Panc1 (cell line): Measurements from ENCODE around the gene DLGAP1. TPM values are rescaled to one million over a fixed set of nuclear protein-coding genes. Genes with fewer than 3 reads are reported as not detected.

Experiments
- ATAC-seq: fragments of 200-7000 bp; cut with Tn5 transposase; 2 replicates; pipeline ENCODE4 v1.9.1; 2020; ENCODE audit warnings: mild to moderate bottlenecking, moderate library complexity
- BruUV-seq: library from RNA; stranded (reverse); fragments of 400-500 nt; replicated peaks from 2 replicates; lab custom pipeline; 2021; lab: Mats Ljungman, UMichigan
- CTCF ChIA-PET: fragments of 300-600 bp; sonication (Branson Sonifier 250); formaldehyde crosslinking; loops from one replicate; lab custom pipeline; 2022; ENCODE audit warnings: antibody characterized with exemption; lab: Charles Lee
- POLR2A ChIA-PET: fragments of 300-600 bp; sonication (Branson Sonifier 250); formaldehyde crosslinking; loops from one replicate; lab custom pipeline; 2022; ENCODE audit warnings: antibody characterized with exemption; lab: Charles Lee
- DNase-seq: peaks from one replicate; pipeline ENCODE4 v3.0.0-alpha.2; 2010; ENCODE audit warnings: low read depth, low spot score
- H3K27ac ChIP-seq: 2 replicates; pipeline ENCODE4 v1.5.1; 2011; ENCODE audit warnings: mild to moderate bottlenecking, low read length, inconsistent platforms
- H3K27me3 ChIP-seq: fragments of 200-500 bp; sonication (Bioruptor generic); 2 replicates; pipeline ENCODE4 v1.6.0; 2014; ENCODE audit warnings: low read length, inconsistent platforms; ENCODE audit not compliant: control insufficient read depth, insufficient read depth
- H3K36me3 ChIP-seq: fragments of 200-500 bp; sonication (Bioruptor generic); 2 replicates; pipeline ENCODE4 v1.5.1; 2014; ENCODE audit warnings: inconsistent platforms, mild to moderate bottlenecking, low read length, moderate library complexity; ENCODE audit not compliant: control insufficient read depth, insufficient read depth
- H3K4me1 ChIP-seq: 2 replicates; pipeline ENCODE4 v1.5.1; 2011; ENCODE audit warnings: inconsistent platforms, mild to moderate bottlenecking, low read length, moderate library complexity; ENCODE audit not compliant: control insufficient read depth, insufficient read depth
- H3K4me3 ChIP-seq, 2 experiments: 2 replicates each; pipeline ENCODE4 v1.5.1; 2011 to 2012; ENCODE audit warnings: low read depth in 2 of 2, low read length in 2 of 2, mild to moderate bottlenecking in 2 of 2, inconsistent platforms in 1 of 2, moderate library complexity in 1 of 2
- H3K9me3 ChIP-seq: fragments of 200-500 bp; sonication (Bioruptor generic); 2 replicates; pipeline ENCODE4 v1.5.1; 2014; ENCODE audit warnings: low read depth, mild to moderate bottlenecking, inconsistent platforms, low read length, moderate library complexity; ENCODE audit not compliant: control insufficient read depth, insufficient read depth
- POLR2AphosphoS5 ChIP-seq: IDR thresholded peaks from 2 replicates; pipeline ENCODE4 v1.6.1; 2012; ENCODE audit warnings: mild to moderate bottlenecking, low read depth, low read length, moderate library complexity
- SIN3A ChIP-seq: IDR thresholded peaks from 2 replicates; pipeline ENCODE4 v1.6.1; 2012; ENCODE audit warnings: low read depth, mild to moderate bottlenecking, low read length, moderate library complexity, borderline replicate concordance; ENCODE audit not compliant: insufficient read depth
- TCF7L2 ChIP-seq: IDR thresholded peaks from 2 replicates; pipeline ENCODE4 v1.6.1; 2011; ENCODE audit warnings: mild to moderate bottlenecking, low read depth, low read length, inconsistent platforms
- in situ Hi-C: cut with HindIII; loops from 2 replicates; pipeline ENCODE4 v1.10.0; 2016; ENCODE audit warnings: low sequenced_read_pairs, low pct_unique_long_range_greater_than_20kb
- intact Hi-C: fragments of 100-400 bp; cut with micrococcal nuclease; formaldehyde crosslinking; loops from one replicate; pipeline ENCODE4 v1.10.0; 2022; ENCODE audit not compliant: unreplicated experiment
- total RNA-seq: library from RNA; stranded (reverse); gene quantifications from one replicate; pipeline ENCODE4 v1.2.1, GENCODE V29; 2021; ENCODE audit not compliant: unreplicated experiment
- TF ChIP-seq, protein P1 (sequence below), 2 experiments: IDR thresholded peaks; 2 replicates each; pipeline ENCODE4 v1.6.1; 2011 to 2012; ENCODE audit warnings: low read depth in 2 of 2, control low read depth in 1 of 2, low read length in 1 of 2, mild to moderate bottlenecking in 1 of 2, moderate library complexity in 1 of 2; ENCODE audit not compliant: insufficient read depth in 1 of 2
- TF ChIP-seq, protein P2 (sequence below): fragments of 450-650 bp; IDR thresholded peaks from 2 replicates; pipeline ENCODE4 v1.5.1; 2017; ENCODE audit warnings: mild to moderate bottlenecking

DLGAP1 gene
- total RNA-seq, 1 experiment from 2014 or later: 1.8 TPM

GRCh38 chr18:4270016-4270415 lies 185.1 kb downstream of the DLGAP1 start:
- Histone ChIP-seq H3K4me1 (no peaks in the 10 kb centered on the region), H3K4me3 (no peak overlapping the region), H3K36me3 (no peaks in the 10 kb centered on the region), H3K27ac (no peak overlapping the region), H3K9me3 (no peaks in the 10 kb centered on the region), H3K27me3 (no peaks in the 10 kb centered on the region)
- CTCF ChIA-PET: no interaction called here
- POLR2A ChIA-PET: no interaction called here
- intact Hi-C loops (no loop called here), in situ Hi-C loops (no loop called here)
- ATAC-seq (no peak), DNase-seq (no peak)
- TF ChIP-seq POLR2AphosphoS5 (no peak), SIN3A (no peak), TCF7L2 (no peak)
- TF ChIP-seq, protein P1, sequence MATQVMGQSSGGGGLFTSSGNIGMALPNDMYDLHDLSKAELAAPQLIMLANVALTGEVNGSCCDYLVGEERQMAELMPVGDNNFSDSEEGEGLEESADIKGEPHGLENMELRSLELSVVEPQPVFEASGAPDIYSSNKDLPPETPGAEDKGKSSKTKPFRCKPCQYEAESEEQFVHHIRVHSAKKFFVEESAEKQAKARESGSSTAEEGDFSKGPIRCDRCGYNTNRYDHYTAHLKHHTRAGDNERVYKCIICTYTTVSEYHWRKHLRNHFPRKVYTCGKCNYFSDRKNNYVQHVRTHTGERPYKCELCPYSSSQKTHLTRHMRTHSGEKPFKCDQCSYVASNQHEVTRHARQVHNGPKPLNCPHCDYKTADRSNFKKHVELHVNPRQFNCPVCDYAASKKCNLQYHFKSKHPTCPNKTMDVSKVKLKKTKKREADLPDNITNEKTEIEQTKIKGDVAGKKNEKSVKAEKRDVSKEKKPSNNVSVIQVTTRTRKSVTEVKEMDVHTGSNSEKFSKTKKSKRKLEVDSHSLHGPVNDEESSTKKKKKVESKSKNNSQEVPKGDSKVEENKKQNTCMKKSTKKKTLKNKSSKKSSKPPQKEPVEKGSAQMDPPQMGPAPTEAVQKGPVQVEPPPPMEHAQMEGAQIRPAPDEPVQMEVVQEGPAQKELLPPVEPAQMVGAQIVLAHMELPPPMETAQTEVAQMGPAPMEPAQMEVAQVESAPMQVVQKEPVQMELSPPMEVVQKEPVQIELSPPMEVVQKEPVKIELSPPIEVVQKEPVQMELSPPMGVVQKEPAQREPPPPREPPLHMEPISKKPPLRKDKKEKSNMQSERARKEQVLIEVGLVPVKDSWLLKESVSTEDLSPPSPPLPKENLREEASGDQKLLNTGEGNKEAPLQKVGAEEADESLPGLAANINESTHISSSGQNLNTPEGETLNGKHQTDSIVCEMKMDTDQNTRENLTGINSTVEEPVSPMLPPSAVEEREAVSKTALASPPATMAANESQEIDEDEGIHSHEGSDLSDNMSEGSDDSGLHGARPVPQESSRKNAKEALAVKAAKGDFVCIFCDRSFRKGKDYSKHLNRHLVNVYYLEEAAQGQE (IDR thresholded peaks at IDR 0.05; ENCODE audit: insufficient read depth in 1 of 2, low read depth in 2 of 2, low read length in 1 of 2): no peak
- TF ChIP-seq, protein P2, sequence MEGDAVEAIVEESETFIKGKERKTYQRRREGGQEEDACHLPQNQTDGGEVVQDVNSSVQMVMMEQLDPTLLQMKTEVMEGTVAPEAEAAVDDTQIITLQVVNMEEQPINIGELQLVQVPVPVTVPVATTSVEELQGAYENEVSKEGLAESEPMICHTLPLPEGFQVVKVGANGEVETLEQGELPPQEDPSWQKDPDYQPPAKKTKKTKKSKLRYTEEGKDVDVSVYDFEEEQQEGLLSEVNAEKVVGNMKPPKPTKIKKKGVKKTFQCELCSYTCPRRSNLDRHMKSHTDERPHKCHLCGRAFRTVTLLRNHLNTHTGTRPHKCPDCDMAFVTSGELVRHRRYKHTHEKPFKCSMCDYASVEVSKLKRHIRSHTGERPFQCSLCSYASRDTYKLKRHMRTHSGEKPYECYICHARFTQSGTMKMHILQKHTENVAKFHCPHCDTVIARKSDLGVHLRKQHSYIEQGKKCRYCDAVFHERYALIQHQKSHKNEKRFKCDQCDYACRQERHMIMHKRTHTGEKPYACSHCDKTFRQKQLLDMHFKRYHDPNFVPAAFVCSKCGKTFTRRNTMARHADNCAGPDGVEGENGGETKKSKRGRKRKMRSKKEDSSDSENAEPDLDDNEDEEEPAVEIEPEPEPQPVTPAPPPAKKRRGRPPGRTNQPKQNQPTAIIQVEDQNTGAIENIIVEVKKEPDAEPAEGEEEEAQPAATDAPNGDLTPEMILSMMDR: no peak
- no TSS peak for BruUV-seq

- H3K27ac ChIP-seq: no peak overlapping the region
- BruUV-seq: no TSS peak
- no peak for TF ChIP-seq TCF7L2
- TF ChIP-seq, protein P1 (IDR thresholded peaks at IDR 0.05; ENCODE audit: insufficient read depth in 1 of 2, low read depth in 2 of 2, low read length in 1 of 2): no peak
- no peak for TF ChIP-seq POLR2AphosphoS5
- TF ChIP-seq, protein P2: no peak
- TF ChIP-seq SIN3A: no peak
Measured at GRCh38 chr18:4267641-4268040, 187.5 kb downstream of the DLGAP1 start.

More at GRCh38 chr18:4267641-4268040, 187.5 kb downstream of the DLGAP1 start:
- CTCF ChIA-PET: no interaction called here
- H3K4me3 ChIP-seq: no peak overlapping the region
- H3K36me3 ChIP-seq: no peaks in the 10 kb centered on the region
- POLR2A ChIA-PET: no interaction called here
- ATAC-seq: no peak
- no peaks in the 10 kb centered on the region for H3K4me1 ChIP-seq
- DNase-seq: no peak
- intact Hi-C loops (no loop called here), in situ Hi-C loops (no loop called here)
- H3K27me3 ChIP-seq: no peaks in the 10 kb centered on the region
- no peaks in the 10 kb centered on the region for H3K9me3 ChIP-seq
